ENCODE measurements around the gene GPNMB. TPM values are rescaled to one million over a fixed set of nuclear protein-coding genes. Genes with fewer than 3 reads are reported as not detected.
A peak's percentile ranks its signal among the peaks of the same experiment; 100 is the strongest.

GPNMB gene
- total RNA-seq, 6 donors from 2014 or later = 68.5 to 309 (median 159) TPM

DNA sequence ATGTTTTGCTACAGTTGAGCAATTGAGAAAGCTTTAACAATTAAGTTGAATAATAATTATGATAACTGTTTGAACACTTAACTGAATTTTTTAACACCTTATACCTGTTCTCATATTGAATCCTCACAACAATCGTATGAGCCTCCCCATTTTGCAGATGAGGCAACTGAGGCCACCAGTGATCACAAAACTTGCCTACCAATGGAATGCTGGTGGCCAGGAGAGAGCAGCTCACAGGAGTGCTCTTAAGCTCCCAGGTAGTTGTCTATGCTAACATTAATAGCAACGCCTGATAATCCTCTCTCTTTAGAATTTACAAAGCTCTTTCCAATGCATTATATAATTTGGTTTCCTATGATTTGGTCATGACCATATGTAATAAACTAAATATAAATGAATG, 21.6 kb downstream of the GPNMB start:
- Histone ChIP-seq H3K4me1 (peaks cover 0 to 4% (median 1%) of the 10 kb centered on the region in 4 donors), H3K27ac (no peak overlapping the region), H3K9me3 (no peaks in the 10 kb centered on the region), H3K27me3 (no peaks in the 10 kb centered on the region), H3K36me3 (peaks cover 0 to 3% (median 0%) of the 10 kb centered on the region in 4 donors), H3K4me3 (no peak overlapping the region)
- WGBS, 2 donors = 100% methylated on average over 2 of the region's 2 CpGs
- no peak for TF ChIP-seq POLR2AphosphoS5 (IDR thresholded peaks at IDR 0.05)
- no peak for TF ChIP-seq POLR2A (IDR thresholded peaks at IDR 0.05)
- TF ChIP-seq, protein P1, sequence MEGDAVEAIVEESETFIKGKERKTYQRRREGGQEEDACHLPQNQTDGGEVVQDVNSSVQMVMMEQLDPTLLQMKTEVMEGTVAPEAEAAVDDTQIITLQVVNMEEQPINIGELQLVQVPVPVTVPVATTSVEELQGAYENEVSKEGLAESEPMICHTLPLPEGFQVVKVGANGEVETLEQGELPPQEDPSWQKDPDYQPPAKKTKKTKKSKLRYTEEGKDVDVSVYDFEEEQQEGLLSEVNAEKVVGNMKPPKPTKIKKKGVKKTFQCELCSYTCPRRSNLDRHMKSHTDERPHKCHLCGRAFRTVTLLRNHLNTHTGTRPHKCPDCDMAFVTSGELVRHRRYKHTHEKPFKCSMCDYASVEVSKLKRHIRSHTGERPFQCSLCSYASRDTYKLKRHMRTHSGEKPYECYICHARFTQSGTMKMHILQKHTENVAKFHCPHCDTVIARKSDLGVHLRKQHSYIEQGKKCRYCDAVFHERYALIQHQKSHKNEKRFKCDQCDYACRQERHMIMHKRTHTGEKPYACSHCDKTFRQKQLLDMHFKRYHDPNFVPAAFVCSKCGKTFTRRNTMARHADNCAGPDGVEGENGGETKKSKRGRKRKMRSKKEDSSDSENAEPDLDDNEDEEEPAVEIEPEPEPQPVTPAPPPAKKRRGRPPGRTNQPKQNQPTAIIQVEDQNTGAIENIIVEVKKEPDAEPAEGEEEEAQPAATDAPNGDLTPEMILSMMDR (IDR thresholded peaks at IDR 0.05) = no peak
- TF ChIP-seq EP300 (IDR thresholded peaks at IDR 0.05) = no peak
- no peak for ATAC-seq (ENCODE audit: low FRiP score in 2 of 2)
- DNase-seq = no peak

DNA sequence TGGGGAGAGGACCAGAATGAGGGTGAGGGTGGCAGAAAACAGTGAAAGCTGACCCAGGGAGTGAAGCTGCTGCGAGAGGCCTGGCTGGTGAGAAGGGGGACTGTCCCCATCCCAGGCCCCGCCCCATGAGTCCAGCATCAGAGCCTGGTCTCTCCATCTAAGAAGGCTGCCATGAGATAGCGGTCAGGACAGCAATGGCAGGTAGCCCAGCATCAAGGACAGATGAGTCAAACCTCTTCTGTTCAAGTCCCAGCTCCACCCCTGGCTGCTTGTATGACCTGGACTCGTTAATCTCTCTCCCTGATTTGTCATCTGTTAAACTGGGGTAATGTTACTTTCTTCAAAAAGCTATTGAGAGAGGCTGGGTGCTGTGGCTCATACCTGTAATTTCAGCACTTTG, 22.2 kb downstream of the GPNMB start:
- peaks cover 0 to 3% (median 0%) of the 10 kb centered on the region in 4 donors for H3K36me3 ChIP-seq
- H3K27ac ChIP-seq = no peak overlapping the region
- H3K9me3 ChIP-seq = no peaks in the 10 kb centered on the region
- H3K4me1 ChIP-seq = peaks cover 0 to 6% (median 3%) of the 10 kb centered on the region in 4 donors
- TF ChIP-seq POLR2A (IDR thresholded peaks at IDR 0.05) = no peak
- TF ChIP-seq POLR2AphosphoS5 (IDR thresholded peaks at IDR 0.05) = no peak
- TF ChIP-seq, protein P1 (IDR thresholded peaks at IDR 0.05) = no peak
- no peak for TF ChIP-seq EP300 (IDR thresholded peaks at IDR 0.05)
- 85% methylated on average over 4 of the region's 4 CpGs for WGBS, 2 donors
- H3K27me3 ChIP-seq = no peaks in the 10 kb centered on the region
- H3K4me3 ChIP-seq = no peak overlapping the region
- ATAC-seq (ENCODE audit: low FRiP score in 2 of 2) (no peak), DNase-seq (no peak)

DNA sequence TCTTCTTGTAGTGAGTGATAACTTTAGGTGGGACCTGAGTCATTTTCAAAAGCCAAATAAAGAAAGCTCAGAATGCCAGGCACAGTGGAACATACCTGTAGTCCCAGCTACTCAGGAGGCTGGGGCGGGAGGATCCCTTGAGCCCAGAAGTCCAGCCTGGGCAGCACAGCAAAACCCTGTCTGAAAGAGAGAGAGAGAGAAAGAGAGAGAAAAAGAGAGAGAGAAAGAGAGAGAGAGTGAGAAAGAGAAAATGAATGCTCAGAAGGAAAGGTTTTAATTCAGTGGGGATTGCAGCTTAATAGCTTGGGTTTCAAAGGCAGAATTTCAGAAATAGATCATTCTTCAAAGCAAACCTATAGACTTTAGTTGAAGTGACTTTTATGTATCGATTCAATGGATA, 25.7 kb downstream of the GPNMB start:
- no peak for DNase-seq
- ATAC-seq (ENCODE audit: low FRiP score in 2 of 2) = no peak
- WGBS, 2 donors = 94 to 96% methylated on average over 2 of the region's 2 CpGs

DNA sequence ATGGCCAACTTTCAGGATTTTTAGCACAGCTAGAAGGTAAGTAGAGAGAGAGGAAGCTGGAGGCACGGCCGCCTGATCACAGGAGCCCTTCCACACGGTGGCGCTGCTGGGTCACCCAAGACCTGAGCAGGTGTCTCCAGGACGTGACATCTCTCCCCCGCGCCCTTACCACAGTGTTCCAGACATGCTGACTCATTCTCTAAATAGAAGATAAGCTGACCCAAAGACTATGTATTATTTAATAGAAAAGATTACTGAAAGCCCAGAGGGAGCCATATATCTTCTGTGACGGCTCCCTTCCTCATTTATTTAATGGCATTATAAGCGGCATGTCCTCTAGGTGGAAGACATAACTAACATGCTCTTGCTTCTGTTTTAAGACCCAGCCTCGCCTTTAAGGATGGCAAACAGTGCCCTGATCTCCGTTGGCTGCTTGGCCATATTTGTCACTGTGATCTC, 26.6 kb downstream of the GPNMB start:
- peak; percentile 90 to 94 for ATAC-seq (ENCODE audit: low FRiP score in 2 of 2)
- peaks cover 0 to 6% (median 3%) of the 10 kb centered on the region in 4 donors for H3K4me1 ChIP-seq
- no peaks in the 10 kb centered on the region for H3K36me3 ChIP-seq
- WGBS, 2 donors = 3 to 11% methylated on average over 8 to 11 of the region's 11 CpGs
- H3K4me3 ChIP-seq = no peak overlapping the region
- no peaks in the 10 kb centered on the region for H3K27me3 ChIP-seq
- H3K9me3 ChIP-seq = no peaks in the 10 kb centered on the region
- TF ChIP-seq POLR2A (IDR thresholded peaks at IDR 0.05) = no peak
- TF ChIP-seq POLR2AphosphoS5 (IDR thresholded peaks at IDR 0.05) = no peak
- TF ChIP-seq, protein P1 (IDR thresholded peaks at IDR 0.05) = peak; percentile 58 to 86 (median 74)
- no peak for TF ChIP-seq EP300 (IDR thresholded peaks at IDR 0.05)
- DNase-seq = peak; percentile 87 to 97
- H3K27ac ChIP-seq = no peak overlapping the region

More for the DNA sequence above, 25.7 kb downstream of the GPNMB start:
- Histone ChIP-seq H3K9me3 (no peaks in the 10 kb centered on the region), H3K27ac (no peak overlapping the region), H3K4me1 (peaks cover 0 to 6% (median 3%) of the 10 kb centered on the region in 4 donors), H3K36me3 (no peaks in the 10 kb centered on the region), H3K27me3 (no peaks in the 10 kb centered on the region), H3K4me3 (no peak overlapping the region)
- TF ChIP-seq POLR2A (IDR thresholded peaks at IDR 0.05) (no peak), POLR2AphosphoS5 (IDR thresholded peaks at IDR 0.05) (no peak), EP300 (IDR thresholded peaks at IDR 0.05) (no peak)
- TF ChIP-seq, protein P1 (IDR thresholded peaks at IDR 0.05) = no peak

DNA sequence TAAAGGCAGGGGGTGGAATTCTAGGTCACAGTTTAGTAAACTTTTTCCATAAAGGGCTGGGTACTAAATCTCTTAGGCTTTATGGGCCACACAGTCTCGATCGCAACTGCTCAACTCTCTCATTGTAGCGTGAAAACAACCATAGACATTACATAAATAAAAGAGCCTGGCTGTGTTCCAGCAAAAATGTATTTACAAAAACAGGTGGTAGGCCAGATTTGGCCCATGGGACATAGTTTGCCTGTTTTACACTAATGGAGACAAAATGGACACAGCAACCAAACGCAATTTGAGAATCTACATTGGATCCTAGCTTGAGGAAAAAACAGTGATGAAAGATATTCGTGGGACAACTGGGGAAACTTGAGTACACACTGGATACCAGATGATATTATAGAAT, 29.3 kb downstream of the GPNMB start:
- no peak overlapping the region for H3K27ac ChIP-seq
- H3K27me3 ChIP-seq = no peaks in the 10 kb centered on the region
- WGBS, 2 donors = 82 to 86% methylated on average over 5 of the region's 5 CpGs
- peaks cover 0 to 6% (median 3%) of the 10 kb centered on the region in 4 donors for H3K4me1 ChIP-seq
- H3K4me3 ChIP-seq = no peak overlapping the region
- ATAC-seq (ENCODE audit: low FRiP score in 2 of 2) = no peak
- TF ChIP-seq, protein P1 (IDR thresholded peaks at IDR 0.05) = no peak
- TF ChIP-seq EP300 (IDR thresholded peaks at IDR 0.05) (no peak), POLR2A (IDR thresholded peaks at IDR 0.05) (no peak), POLR2AphosphoS5 (IDR thresholded peaks at IDR 0.05) (no peak)
- DNase-seq = no peak
- H3K9me3 ChIP-seq = no peaks in the 10 kb centered on the region
- H3K36me3 ChIP-seq = no peaks in the 10 kb centered on the region
